Omental fat pad (tissue), 4 donors: ENCODE results near the gene SEPTIN5. TPM values are rescaled to one million over a fixed set of nuclear protein-coding genes. Genes with fewer than 3 reads are reported as not detected.

Experiments
- ATAC-seq: fragments of 150-250 bp; one replicate; pipeline ENCODE4 v1.9.1; 2016; ENCODE audit warnings: mild to moderate bottlenecking, moderate library complexity; ENCODE audit not compliant: low FRiP score
- DNase-seq: peaks from one replicate; pipeline ENCODE4 v3.0.0-alpha.2; 2019; ENCODE audit warnings: low spot score
- total RNA-seq, 4 donors: library from RNA; depleted of rRNA; stranded (reverse); fragments of >200 nt; gene quantifications; one replicate each; pipeline ENCODE4 v1.1.0, GENCODE V29; 2016
- TF ChIP-seq, protein P1 (sequence below), 3 donors: fragments of 450-650 bp; IDR thresholded peaks; one replicate each; pipeline ENCODE4 v1.5.1; 2016 to 2017; ENCODE audit warnings: antibody characterized with exemption in 3 of 3, mild to moderate bottlenecking in 3 of 3, moderate library complexity in 2 of 3

SEPTIN5 gene
- total RNA-seq, 4 donors from 2014 or later: 3.7 to 19.1 (median 5.9) TPM

DNA sequence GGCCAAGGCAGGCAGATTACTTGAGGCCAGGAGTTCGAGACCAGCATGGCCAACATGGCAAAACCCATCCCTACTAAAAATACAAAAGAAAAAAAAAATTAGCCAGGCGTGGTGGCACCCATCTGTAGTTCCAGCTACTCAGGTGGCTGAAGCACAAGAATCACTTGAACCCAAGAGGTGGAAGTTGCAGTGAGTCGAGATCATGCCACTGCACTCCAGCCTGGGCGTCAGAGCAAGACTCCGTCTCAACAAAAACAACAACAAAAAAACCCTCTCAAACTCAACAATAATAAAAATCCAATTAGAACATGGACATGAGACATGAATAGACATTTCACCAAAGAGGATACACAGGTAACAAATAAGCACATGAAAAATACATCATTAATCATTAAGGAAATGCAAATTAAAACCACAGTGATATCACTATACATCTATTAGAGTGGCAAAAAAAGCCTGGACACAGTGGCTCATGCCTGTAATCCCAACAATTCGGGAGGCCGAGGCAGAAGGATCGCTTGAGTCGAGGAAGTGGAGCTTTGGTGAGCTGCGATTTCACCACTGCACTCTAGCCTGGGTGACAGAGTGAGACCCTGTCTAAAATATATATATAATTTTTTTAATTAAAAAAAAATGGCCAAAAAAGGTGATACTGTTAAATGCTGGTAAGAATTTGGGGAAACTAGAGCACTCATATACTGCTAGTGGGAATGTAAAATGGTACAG lies 12.7 kb upstream of the SEPTIN5 start:
- TF ChIP-seq, protein P1, sequence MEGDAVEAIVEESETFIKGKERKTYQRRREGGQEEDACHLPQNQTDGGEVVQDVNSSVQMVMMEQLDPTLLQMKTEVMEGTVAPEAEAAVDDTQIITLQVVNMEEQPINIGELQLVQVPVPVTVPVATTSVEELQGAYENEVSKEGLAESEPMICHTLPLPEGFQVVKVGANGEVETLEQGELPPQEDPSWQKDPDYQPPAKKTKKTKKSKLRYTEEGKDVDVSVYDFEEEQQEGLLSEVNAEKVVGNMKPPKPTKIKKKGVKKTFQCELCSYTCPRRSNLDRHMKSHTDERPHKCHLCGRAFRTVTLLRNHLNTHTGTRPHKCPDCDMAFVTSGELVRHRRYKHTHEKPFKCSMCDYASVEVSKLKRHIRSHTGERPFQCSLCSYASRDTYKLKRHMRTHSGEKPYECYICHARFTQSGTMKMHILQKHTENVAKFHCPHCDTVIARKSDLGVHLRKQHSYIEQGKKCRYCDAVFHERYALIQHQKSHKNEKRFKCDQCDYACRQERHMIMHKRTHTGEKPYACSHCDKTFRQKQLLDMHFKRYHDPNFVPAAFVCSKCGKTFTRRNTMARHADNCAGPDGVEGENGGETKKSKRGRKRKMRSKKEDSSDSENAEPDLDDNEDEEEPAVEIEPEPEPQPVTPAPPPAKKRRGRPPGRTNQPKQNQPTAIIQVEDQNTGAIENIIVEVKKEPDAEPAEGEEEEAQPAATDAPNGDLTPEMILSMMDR (IDR thresholded peaks at IDR 0.05): no peak
- ATAC-seq (no peak), DNase-seq (no peak)

DNA sequence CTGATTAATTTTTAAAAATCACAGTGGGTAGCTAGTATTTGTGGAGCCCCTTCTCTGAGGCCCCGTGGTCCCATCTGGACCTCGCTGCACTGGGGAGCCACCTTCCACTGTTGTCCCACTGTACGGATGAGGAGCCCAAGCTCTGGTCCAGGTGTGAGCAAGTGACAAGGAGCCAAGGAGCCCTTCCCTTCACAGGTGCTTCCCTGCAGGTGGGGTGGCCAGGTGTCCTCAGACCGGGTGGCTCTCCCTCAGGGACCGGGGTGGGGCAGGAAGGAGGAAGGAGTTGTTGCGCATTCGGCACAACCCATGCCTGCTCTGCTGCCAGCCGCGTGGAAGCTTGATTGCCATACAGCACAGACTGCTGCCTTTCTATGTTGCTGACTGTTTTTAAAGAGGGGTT lies 10.4 kb upstream of the SEPTIN5 start:
- DNase-seq (no peak), ATAC-seq (no peak)
- TF ChIP-seq, protein P1 (IDR thresholded peaks at IDR 0.05): no peak

DNA sequence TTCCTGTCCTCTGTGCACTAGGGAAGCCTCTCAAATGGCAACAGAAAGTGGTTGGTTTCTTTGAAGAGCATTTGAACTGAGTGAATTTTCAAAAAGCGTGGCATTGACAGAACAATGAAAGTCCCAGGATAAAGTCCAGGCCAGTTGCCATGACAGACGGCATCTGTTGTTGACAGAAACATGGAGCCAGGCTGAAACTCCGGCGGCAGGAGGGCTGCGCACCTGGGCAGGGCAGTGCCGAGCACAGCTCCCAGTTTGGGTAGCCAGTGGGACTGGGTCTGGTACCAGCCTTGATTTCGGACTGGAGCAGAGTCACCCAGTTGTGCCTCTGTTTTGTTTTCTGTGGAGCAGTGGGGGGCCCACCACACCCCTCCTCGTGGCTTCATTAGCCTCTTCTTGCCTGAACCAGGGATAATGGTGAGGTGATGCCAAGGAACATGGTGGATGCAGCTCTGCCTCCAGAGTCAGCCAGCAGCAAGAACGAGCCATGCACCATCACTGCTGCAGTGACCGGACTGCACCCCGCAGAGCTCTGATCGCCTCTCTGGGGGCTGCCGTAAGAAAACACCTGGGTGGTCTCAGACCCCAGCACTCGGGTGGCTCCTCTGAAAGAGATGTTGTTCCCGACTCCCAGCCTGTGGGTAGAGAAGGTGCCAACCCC lies 9.8 kb upstream of the SEPTIN5 start:
- ATAC-seq: no peak
- TF ChIP-seq, protein P1 (IDR thresholded peaks at IDR 0.05): no peak
- no peak for DNase-seq

DNA sequence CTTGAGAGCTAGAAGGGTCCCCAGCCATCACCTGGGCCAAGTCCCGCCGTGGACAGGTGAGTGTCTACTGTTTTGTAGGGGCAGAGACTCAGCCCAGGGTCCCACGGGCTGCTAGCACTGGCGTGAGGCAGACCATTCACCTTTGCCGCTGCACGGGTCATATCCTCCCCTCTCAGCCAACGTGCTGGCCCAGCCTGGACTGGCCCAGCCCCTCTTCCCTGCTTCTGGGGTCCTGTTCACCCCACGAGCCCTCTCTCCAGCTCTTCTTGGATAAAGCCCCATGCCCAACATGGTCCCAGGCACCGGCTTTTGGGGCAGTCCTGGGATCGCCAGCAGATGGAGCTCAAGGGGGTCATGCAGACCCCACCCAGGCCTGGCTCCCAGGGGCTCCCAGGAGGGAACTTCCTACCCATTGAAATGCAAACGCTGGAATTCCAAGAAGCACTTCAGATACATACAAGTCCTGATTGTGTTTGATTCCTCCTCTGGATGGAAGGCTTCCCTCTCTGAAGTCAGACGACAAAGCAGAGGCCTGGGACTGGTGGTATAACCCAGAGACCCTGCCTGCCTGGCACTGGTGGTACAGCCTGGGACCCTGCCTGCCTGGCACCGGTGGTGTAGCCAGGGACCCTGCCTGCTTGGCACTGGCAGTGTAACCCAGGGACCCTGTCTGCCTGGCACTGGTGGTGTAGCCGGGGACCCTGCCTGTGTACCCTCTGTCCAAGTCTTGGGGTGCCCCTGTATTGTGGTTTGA lies 8.9 kb upstream of the SEPTIN5 start:
- ATAC-seq (no peak), DNase-seq (no peak)
- TF ChIP-seq, protein P1 (IDR thresholded peaks at IDR 0.05): no peak

DNA sequence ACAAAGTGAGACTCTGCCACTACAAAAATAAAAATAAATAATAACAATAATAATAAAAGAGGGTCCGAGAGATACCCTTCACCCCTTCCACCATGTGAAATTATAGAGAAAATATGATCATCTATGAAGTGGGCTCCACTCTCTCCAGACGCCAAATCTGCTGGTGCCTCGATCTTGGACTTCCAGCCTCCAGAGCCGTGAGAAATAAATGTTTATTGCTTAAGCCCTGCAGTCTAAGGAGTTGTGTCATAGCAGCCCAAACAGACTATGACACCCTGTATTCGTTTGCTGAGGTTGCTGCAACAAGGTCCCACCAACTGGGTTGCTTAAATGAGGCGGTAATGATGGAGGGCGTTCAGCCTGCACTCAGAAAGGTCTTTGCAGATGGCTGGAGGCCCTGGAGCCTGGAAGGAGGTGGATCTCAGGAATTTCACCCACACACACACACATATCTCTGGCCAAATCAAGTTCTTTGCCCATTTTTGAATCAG lies 7.6 kb upstream of the SEPTIN5 start:
- ATAC-seq: no peak
- DNase-seq: no peak
- TF ChIP-seq, protein P1 (IDR thresholded peaks at IDR 0.05): no peak

DNA sequence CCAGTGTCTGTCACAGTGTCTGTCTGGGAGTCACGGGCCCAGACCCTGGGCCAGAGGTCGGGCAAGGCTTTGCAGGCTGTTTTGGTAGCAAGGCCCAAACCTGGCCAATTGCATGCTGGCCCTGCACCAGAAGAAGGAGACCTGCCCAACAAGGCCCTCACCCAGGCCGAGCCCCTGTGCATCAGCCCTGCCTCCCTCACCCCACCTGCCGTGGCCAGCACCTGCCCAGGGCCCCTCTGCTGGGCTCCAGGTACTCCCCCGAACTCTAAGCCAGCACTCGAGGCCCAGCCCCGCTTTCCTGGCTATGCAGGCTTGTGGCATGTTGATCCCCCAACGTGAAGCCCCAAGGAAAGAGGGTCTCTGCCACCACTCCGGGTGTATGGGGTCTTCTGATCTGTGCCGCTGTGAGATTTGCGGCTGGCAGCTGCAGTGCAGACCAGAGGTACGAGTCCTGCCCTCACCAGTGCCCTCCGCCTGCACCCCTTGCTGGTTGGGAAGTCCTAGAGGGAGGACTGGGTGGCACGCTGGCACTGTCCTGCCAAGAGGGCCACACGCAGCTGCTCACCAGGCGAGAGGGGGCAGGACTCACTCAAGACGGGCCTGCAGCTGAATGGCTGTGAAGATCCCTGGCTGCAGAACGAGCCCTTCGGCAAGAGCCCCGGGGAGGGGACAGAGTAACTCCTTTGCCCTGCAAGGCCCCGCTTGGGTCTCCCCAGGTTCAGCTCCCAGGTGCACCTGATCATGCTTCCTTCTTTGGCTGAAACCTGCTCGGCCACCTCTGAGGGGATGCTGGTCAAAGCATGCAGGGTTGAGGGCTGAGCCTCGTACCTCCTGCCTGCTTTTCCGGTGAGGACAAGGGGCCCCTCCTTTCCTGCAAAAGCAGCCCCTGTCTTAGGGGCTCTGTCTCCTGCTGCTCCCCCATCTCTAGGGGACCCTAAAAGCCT lies 6.7 kb upstream of the SEPTIN5 start:
- DNase-seq: no peak
- no peak for ATAC-seq
- TF ChIP-seq, protein P1 (IDR thresholded peaks at IDR 0.05): no peak
